ENCODE measurements around the gene SMIM1. TPM values are rescaled to one million over a fixed set of nuclear protein-coding genes. Genes with fewer than 3 reads are reported as not detected.
"Not testable (repeated sequence)": the region's sequence is repeated elsewhere in the genome, so short reads cannot be mapped to it uniquely, and the experiment has no call there.

Gene SMIM1
- total and polyA plus RNA-seq, 8 donors, result 3.1 to 15.1 (median 6.4) TPM

DNA sequence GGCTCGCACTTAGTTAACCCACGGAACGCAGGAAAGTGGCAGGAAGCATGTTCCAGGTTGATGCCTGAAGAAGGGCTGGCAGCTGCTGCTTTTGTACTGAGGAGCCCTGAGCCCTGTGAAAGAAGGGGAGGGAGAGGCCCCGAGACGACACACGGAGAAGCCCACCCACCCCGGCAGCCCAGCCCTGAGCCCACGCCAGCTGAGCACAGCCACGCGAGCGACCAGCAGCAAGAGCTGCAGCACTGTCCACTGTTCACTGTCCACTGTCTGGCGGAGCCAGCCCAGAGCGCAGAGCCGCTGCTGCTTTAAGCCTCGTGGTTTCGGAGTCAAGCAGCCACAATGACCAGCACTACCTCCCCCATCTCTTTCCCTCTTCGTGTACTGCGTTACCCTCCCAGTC, 18.4 kb downstream of the SMIM1 start:
- Histone ChIP-seq H3K4me3 (no peak overlapping the region), H3K36me3 (peaks cover 0 to 12% (median 0%) of the 10 kb centered on the region in 3 donors), H3K27me3 (no peaks in the 10 kb centered on the region), H3K9me3 (no peaks in the 10 kb centered on the region), H3K27ac (no peak overlapping the region), H3K4me1 (peaks cover 0 to 23% (median 22%) of the 10 kb centered on the region in 3 donors)
- TF ChIP-seq, protein P1, sequence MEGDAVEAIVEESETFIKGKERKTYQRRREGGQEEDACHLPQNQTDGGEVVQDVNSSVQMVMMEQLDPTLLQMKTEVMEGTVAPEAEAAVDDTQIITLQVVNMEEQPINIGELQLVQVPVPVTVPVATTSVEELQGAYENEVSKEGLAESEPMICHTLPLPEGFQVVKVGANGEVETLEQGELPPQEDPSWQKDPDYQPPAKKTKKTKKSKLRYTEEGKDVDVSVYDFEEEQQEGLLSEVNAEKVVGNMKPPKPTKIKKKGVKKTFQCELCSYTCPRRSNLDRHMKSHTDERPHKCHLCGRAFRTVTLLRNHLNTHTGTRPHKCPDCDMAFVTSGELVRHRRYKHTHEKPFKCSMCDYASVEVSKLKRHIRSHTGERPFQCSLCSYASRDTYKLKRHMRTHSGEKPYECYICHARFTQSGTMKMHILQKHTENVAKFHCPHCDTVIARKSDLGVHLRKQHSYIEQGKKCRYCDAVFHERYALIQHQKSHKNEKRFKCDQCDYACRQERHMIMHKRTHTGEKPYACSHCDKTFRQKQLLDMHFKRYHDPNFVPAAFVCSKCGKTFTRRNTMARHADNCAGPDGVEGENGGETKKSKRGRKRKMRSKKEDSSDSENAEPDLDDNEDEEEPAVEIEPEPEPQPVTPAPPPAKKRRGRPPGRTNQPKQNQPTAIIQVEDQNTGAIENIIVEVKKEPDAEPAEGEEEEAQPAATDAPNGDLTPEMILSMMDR (IDR thresholded peaks at IDR 0.05), result no peak
- intact Hi-C loops (cut with DNase I), result no loop called here
- DNase-seq, result peak in 1 of 6 donors; percentile 40
- no peak for FAIRE-seq
- WGBS, 2 donors, result 85 to 89% methylated on average over 18 of the region's 18 CpGs
- ATAC-seq, result no peak

DNA sequence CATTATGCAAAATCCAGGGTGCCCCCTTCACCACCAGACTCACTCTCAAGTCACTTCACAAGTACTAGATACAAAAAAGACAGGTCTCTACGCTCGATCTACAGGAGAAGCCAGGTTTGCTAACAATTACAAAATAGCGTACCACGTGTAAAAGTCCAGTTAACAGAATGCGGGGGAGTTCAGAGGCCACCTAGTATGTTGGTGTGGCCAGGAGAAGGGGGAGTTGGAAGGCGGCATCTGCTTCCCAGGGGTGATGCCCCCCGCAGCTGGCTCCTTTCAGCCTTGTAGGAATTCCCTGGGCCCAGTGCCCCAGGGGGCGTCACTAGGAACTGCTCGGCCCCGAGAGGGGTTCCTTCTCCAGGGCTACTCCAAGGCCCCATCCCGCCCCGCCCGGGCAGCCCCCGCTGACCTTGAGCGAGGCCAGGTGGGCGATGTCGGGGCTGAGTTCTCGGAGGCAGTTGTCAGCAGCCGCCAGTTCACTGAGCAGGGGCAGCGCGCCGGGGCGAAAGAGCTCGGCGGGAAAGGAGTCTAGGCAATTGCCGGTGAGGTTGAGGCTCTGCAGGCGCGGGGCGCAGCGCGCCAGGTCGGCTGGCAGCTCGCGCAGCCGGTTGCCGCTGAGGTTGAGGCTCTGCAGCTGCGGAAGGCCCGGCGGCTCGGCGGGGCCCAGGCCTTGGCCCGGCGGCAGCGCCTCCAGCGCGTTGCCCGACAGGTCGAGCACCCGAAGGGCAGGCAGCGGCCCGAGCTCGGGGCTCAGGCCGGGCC, 23.1 kb downstream of the SMIM1 start:
- ATAC-seq (no peak), DNase-seq (peak in 2 of 6 donors; percentile 29 to 78), FAIRE-seq (no peak)
- intact Hi-C loops (cut with DNase I), result no loop called here
- Histone ChIP-seq H3K27ac (peak overlapping the region in 1 of 4 donors; percentile 25), H3K4me3 (peak overlapping the region; percentile 84 to 98 (median 95)), H3K27me3 (no peaks in the 10 kb centered on the region), H3K9me3 (no peaks in the 10 kb centered on the region), H3K36me3 (no peaks in the 10 kb centered on the region), H3K4me1 (peaks cover 0 to 23% (median 22%) of the 10 kb centered on the region in 3 donors)
- 2 to 3% methylated on average over 41 to 53 of the region's 53 CpGs for WGBS, 2 donors
- TF ChIP-seq, protein P1 (IDR thresholded peaks at IDR 0.05), result no peak

DNA sequence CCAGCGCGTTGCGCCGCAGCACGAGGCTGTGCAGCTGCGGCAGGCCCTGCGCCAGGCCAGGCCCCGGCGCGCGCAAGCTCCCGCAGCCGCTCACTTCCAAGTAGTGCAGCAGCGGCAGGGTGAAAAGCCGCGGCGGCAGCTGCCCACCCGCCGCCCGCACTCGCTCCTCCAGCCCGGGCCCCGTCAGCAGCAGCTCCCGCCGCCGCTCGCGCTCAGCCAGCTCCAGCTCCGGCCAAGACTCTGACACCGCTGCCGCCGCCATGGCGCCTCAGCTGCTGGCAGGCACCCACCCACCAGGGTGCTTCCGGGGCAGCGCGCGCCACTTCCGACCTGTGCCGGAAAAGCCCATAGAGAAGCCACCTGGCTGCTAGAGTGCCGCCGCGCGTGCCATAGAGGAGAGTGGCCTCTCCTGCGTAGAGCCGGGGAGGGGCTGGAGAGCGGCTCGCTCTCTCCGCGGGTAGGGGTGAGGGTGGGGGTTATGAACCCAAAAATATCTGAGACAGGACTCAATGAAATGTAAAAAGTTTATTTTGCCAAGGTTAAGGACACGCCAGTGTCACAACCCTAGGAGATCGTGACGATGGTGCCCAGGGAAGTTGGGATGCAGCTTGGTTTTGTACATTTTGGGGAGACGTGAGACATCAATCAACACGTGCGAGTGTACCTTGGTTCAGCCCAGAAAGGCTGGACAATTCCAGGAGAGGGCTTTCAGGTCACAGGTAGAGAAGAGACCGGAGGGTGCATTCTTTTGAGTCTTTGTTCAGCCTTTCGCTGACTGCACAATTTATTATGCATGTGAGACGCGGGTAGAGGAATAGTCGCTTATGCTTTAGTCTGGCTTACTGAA, 23.9 kb downstream of the SMIM1 start, which contains the start of gene LRRC47:
Gene LRRC47 (minus strand): TSS at position 284 of the 847 bp plus-strand sequence. CDS start 22 bp downstream, at position 262.
- TF ChIP-seq, protein P1 (IDR thresholded peaks at IDR 0.05), result no peak
- 3% methylated on average over 41 to 60 of the region's 60 CpGs for WGBS, 2 donors
- intact Hi-C loops (cut with DNase I), result no loop called here
- Histone ChIP-seq H3K4me3 (peak within 1 kb of the TSS; percentile 84 to 98 (median 95)), H3K9me3 (no peaks in the 10 kb centered on the region), H3K36me3 (no peaks in the 10 kb centered on the region), H3K27me3 (no peaks in the 10 kb centered on the region), H3K27ac (peak within 1 kb of the TSS in 1 of 4 donors; percentile 25), H3K4me1 (peaks cover 0 to 23% (median 22%) of the 10 kb centered on the region in 3 donors)
- FAIRE-seq, result no peak
- peak; percentile 99 to 100 (median 100) for ATAC-seq
- DNase-seq, result peak; percentile 91 to 98 (median 94)

DNA sequence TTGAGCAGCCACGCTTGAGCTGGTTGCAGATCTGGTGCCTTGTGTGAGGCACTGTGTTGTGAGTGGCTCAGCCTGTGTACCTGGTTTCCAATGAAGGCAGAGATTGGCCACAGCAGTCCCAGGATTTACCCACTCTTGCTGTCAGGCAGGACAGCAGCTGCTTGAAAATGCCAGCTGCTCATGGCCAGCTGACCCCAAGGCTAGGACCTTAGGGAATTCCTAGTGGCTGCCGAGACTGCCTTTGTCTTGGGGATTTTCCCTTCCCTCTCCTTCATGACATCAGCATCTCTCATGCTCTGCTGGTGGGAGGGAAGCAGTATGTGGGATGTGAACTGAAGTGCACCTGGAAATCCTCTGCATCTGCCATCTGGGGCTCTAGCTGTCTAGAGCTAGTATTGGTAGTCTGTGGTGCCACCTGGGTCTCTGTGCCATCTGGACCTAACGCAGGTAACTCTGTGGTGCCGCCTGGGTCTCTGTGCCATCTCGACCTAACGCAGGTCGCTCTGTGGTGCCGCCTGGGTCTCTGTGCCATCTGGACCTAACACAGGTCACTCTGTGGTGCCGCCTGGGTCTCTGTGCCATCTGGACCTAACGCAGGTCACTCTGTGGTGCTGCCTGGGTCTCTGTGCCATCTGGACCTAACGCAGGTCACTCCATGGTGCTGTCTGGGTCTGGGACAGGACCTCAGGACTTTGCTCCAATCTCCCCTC, 27.6 kb downstream of the SMIM1 start:
- FAIRE-seq (no peak), ATAC-seq (no peak), DNase-seq (peak in 1 of 6 donors; percentile 18)
- no peak overlapping the region for H3K27ac ChIP-seq
- intact Hi-C loops (cut with DNase I), result no loop called here
- no peaks in the 10 kb centered on the region for H3K27me3 ChIP-seq
- peaks cover 0 to 2% (median 1%) of the 10 kb centered on the region in 3 donors for H3K4me1 ChIP-seq
- TF ChIP-seq, protein P1 (IDR thresholded peaks at IDR 0.05), result no peak
- no peaks in the 10 kb centered on the region for H3K9me3 ChIP-seq
- no peak overlapping the region for H3K4me3 ChIP-seq
- WGBS, 2 donors, result 68 to 72% methylated on average over 10 to 11 of the region's 11 CpGs
- no peaks in the 10 kb centered on the region for H3K36me3 ChIP-seq

DNA sequence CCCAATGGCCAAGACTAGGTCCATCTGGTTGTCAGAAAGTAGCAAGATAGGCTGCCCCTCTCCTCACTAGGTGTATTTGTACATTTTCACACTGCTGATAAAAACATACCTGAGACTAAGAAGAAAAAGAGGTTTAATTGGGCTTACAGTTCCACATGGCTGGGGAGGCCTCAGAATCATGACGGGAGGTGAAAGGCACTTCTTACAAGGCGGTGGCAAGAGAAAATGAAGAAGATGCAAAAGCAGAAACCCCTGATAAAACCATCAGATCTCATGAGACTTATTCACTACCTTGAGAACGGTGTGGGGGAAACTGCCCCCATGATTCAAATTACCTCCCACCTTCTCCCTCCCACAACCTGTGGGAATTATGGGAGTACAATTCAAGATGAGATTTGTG, 28.2 kb downstream of the SMIM1 start:
- ATAC-seq; intact Hi-C loops (cut with DNase I); FAIRE-seq; H3K27ac ChIP-seq; H3K9me3 ChIP-seq; DNase-seq; H3K4me1 ChIP-seq; H3K27me3 ChIP-seq; H3K36me3 ChIP-seq; H3K4me3 ChIP-seq: not testable (repeated sequence)
- 62 to 73% methylated on average over 3 of the region's 3 CpGs for WGBS, 2 donors
